Osteocyte (in vitro differentiated cells): ENCODE results near the gene FAM110A. TPM values are rescaled to one million over a fixed set of nuclear protein-coding genes. Genes with fewer than 3 reads are reported as not detected.

Experiments
- DNase-seq: peaks from one replicate; pipeline ENCODE4 v3.0.0; 2021; ENCODE audit warnings: mixed read lengths; ENCODE audit not compliant: unreplicated experiment; ENCODE audit errors: extremely low spot score
- H3K27ac Mint-ChIP-seq: one replicate; pipeline ENCODE4 v1.8.0; 2021; ENCODE audit warnings: mild to moderate bottlenecking, mixed read lengths; ENCODE audit not compliant: unreplicated experiment
- H3K27me3 Mint-ChIP-seq: one replicate; pipeline ENCODE4 v1.8.0; 2021; ENCODE audit warnings: mixed read lengths; ENCODE audit not compliant: unreplicated experiment
- H3K36me3 Mint-ChIP-seq: one replicate; pipeline ENCODE4 v1.8.0; 2021; ENCODE audit warnings: mixed read lengths; ENCODE audit not compliant: unreplicated experiment
- H3K4me1 Mint-ChIP-seq: one replicate; pipeline ENCODE4 v1.8.0; 2021; ENCODE audit warnings: mixed read lengths; ENCODE audit not compliant: unreplicated experiment
- H3K4me3 Mint-ChIP-seq: one replicate; pipeline ENCODE4 v1.8.0; 2021; ENCODE audit warnings: mild to moderate bottlenecking, moderate library complexity, mixed read lengths; ENCODE audit not compliant: unreplicated experiment
- H3K9me3 Mint-ChIP-seq: one replicate; pipeline ENCODE4 v1.8.0; 2021; ENCODE audit warnings: mixed read lengths; ENCODE audit not compliant: unreplicated experiment
- CTCF ChIP-seq: fragments of 200-600 bp; sonication (generic); IDR thresholded peaks from 2 replicates; pipeline ENCODE4 v1.5.0; 2021; ENCODE audit warnings: antibody characterized with exemption, mild to moderate bottlenecking, moderate library complexity
- total RNA-seq: library from RNA; stranded (reverse); gene quantifications from 2 replicates; pipeline ENCODE4 v1.2.1, GENCODE V29; 2021

Gene FAM110A
- total RNA-seq, 1 donor from 2014 or later, result 2.7 TPM

- no peak for TF ChIP-seq CTCF
- H3K4me3 Mint-ChIP-seq, result no peak overlapping the region
- no peaks in the 10 kb centered on the region for H3K9me3 Mint-ChIP-seq
- peaks cover 6% of the 10 kb centered on the region for H3K4me1 Mint-ChIP-seq
- H3K27me3 Mint-ChIP-seq, result no peaks in the 10 kb centered on the region
- no peak for DNase-seq
- no peak overlapping the region for H3K27ac Mint-ChIP-seq
- H3K36me3 Mint-ChIP-seq, result no peaks in the 10 kb centered on the region
Observed at GRCh38 chr20:828987-829386, 4.5 kb upstream of the FAM110A start.

- Mint-ChIP-seq H3K4me3 (no peak overlapping the region), H3K27ac (no peak overlapping the region), H3K4me1 (peaks cover 11% of the 10 kb centered on the region), H3K9me3 (no peaks in the 10 kb centered on the region), H3K36me3 (no peaks in the 10 kb centered on the region), H3K27me3 (no peaks in the 10 kb centered on the region)
- no peak for DNase-seq
- no peak for TF ChIP-seq CTCF
Observed at GRCh38 chr20:829551-829950, 4.0 kb upstream of the FAM110A start.

GRCh38 chr20:830011-830521, 3.4 kb upstream of the FAM110A start:
- H3K27me3 Mint-ChIP-seq, result no peaks in the 10 kb centered on the region
- no peak overlapping the region for H3K27ac Mint-ChIP-seq
- no peaks in the 10 kb centered on the region for H3K9me3 Mint-ChIP-seq
- no peak overlapping the region for H3K4me3 Mint-ChIP-seq
- H3K36me3 Mint-ChIP-seq, result no peaks in the 10 kb centered on the region
- no peak for DNase-seq
- H3K4me1 Mint-ChIP-seq, result peaks cover 16% of the 10 kb centered on the region
- no peak for TF ChIP-seq CTCF

GRCh38 chr20:831251-831650, 2.3 kb upstream of the FAM110A start:
- Mint-ChIP-seq H3K27me3 (no peaks in the 10 kb centered on the region), H3K4me3 (no peak overlapping the region), H3K9me3 (no peaks in the 10 kb centered on the region), H3K27ac (no peak overlapping the region), H3K36me3 (no peaks in the 10 kb centered on the region), H3K4me1 (peaks cover 20% of the 10 kb centered on the region)
- no peak for DNase-seq
- TF ChIP-seq CTCF, result no peak

- H3K9me3 Mint-ChIP-seq, result no peaks in the 10 kb centered on the region
Observed at GRCh38 chr20:831956-832355, 1.6 kb upstream of the FAM110A start.

More at GRCh38 chr20:831956-832355, 1.6 kb upstream of the FAM110A start:
- Mint-ChIP-seq H3K27me3 (no peaks in the 10 kb centered on the region), H3K36me3 (no peaks in the 10 kb centered on the region), H3K4me1 (peaks cover 24% of the 10 kb centered on the region), H3K27ac (no peak overlapping the region), H3K4me3 (no peak overlapping the region)
- TF ChIP-seq CTCF, result no peak
- DNase-seq, result no peak
